SKM-1 (cell line): ENCODE measurements around the gene ENDOG.

ENCODE experiments used
- DNase-seq: peaks from one replicate; lab custom pipeline; 2025; ENCODE audit not compliant: unreplicated experiment; lab: John Stamatoyannopoulos, UW

ENDOG gene

DNA sequence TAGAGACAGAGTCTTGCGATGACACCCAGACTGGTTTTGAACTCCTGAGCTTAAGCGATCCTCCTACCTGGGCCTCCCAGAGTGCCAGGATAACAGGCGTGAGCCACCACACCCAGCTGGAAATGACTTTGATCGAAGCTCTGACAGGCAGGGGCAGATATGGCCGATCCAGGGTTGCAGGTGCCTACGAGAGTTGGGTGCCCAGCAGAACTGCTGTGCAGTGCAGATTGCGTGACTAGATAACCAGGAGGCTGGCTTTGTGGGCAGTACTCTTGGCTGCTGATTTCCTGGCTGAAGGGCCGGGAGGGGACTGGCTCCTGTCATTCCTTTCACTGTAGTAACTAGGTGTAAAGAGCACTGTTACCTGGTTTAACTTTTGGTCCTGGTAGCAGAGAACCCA, 19.4 kb upstream of the ENDOG start:
- no peak for DNase-seq

DNA sequence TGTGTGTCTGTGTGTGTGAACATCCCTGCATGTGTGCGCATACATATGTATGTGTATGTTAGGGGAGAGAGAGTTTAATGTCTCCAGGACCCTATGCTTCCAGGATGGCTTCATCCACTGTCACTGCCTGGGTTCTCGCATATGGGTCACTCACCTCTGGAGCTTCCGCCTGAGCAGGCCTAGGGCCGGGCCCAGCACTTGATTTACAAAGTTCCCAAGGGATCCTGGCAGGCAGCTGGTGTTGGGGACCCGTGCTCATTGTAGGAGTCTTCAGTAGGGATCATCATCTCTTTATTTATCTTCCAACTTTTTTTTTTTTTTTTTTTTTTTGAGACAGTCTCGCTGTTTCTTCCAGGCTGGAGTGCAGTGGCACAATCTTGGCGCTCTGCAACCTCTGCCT, 18.2 kb upstream of the ENDOG start:
- no peak for DNase-seq

GRCh38 chr9:128802482-128802881, 15.8 kb upstream of the ENDOG start:
- DNase-seq, result no peak

DNA sequence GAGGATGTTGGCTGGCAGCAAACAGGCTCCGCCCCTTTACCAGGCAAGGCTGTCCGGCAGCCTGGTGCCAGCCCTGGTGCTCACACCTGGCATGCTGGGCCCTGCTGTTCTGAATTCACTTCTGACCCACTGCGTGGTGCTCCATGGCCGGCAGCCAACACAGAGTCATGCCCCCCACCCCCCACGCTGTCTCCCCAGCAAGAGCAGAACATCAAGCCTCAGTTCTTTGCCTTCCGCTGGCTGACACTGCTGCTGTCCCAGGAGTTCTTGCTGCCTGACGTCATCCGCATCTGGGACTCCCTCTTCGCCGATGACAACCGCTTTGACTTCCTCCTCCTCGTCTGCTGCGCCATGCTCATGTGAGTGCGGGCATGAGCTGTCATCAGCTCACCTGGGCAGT, 12.6 kb upstream of the ENDOG start:
- DNase-seq, result no peak

- no peak for DNase-seq
Observed at GRCh38 chr9:128807827-128808226, 10.5 kb upstream of the ENDOG start.

- no peak for DNase-seq
Observed at GRCh38 chr9:128808543-128808942, 9.8 kb upstream of the ENDOG start.

GRCh38 chr9:128809036-128809599, 9.2 kb upstream of the ENDOG start:
- DNase-seq, result no peak

DNA sequence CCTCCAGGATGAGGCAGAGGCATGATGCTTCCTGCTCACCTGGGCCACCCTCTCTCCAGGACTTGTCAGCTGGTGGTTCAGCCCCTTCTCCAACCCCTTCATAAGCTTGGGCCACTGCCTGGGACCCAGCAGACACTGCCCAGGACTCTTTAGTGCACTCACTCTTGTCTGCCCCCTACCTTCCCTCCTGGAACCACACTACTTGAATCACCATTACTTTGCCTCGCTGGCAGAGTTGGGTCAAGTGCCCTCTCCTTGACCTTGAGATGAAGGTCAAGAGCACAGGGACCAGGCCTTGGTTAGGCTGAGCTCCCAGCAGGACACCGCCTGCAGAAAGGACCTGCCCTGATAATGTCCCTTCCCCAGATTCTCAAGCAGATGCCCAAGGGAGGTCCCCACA, 8.5 kb upstream of the ENDOG start:
- no peak for DNase-seq

DNA sequence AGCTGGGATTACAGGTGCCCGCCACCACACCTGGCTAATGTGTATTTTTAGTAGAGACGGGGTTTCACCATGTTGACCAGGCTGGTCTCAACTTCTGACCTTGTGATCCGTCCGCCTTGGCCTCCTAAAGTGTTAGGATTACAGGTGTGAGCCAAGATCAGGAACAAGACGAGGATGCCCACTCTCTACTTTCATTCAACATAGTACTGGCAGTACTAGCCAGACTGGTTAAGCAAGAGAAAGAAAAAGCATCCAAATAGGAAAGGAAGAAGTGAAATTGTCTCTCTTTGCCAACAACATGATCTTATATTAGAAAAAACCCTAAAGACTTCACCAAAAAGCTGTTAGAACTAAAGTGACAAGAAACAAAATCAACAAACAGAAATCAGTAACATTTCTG, 7.4 kb upstream of the ENDOG start:
- DNase-seq, result no peak

DNA sequence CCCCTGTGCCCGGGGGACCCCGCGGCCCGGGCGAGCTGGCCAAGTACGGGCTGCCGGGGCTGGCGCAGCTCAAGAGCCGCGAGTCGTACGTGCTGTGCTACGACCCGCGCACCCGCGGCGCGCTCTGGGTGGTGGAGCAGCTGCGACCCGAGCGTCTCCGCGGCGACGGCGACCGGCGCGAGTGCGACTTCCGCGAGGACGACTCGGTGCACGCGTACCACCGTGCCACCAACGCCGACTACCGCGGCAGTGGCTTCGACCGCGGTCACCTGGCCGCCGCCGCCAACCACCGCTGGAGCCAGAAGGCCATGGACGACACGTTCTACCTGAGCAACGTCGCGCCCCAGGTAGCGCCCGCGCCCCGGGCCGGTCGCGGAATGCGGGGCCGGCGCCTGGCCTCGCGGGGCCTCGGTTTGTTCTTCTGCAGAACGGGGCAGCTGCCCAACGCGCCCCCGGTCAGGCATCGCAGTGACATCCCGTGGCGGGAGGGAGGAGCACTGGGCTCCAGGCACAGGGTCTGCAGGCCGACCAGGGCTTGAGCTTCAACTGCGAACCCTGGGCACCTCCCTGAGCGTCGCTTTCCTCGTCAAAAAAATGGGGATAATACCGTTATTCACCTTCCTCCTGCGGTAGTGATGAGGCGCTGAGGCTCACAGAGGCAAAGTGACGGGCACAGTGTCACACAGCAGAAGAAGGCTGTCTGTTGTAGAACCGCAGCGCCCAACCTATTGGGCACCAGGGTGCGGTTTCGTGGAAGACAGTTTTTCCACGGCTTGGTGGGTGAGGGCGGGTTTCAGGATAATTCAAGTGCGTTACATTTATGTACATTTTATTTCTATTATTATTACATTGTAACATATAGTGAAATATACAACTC, 777 bp downstream of the ENDOG start:
- no peak for DNase-seq

GRCh38 chr9:128819716-128820664, 1.7 kb downstream of the ENDOG start:
- no peak for DNase-seq

- no peak for DNase-seq
Observed at GRCh38 chr9:128820665-128821583, 2.6 kb downstream of the ENDOG start.

DNA sequence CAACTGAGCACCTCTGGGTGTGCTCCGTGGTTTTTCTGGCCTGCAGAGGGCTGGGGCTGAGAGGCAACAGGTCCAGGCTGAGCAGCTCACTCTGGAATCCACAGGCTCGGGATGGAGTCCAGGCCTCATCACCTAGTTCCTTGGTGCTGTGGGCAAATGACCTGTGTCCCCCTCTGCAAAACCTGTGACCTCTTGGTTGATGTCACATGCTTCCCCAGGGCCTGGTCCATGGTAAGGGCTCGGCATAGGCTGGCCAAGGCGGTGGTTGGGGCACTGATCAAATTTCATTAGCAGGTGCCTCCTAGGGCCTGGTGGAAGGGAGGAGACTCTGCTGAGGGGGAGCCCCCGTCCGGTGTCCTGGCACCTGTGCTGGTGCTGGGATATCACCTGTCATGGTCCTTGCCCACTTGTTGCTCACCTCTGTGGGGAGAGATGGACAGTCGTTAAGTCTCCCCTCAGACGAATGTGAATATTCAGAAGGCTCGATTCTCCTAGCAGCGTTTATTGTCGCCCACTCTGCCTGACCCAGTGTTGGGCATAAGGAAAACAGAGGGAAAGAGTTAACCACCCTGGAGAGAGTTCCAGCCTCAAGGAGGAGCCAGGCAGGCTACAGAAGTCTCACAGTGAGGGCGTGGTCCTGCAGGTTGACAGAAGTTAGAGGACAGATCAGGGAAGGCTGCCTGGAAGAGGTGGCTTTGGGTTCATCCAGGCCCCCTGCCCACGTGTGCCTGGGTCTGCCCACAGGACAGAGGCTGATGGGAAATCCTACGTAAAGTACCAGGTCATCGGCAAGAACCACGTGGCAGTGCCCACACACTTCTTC, 3.5 kb downstream of the ENDOG start:
- DNase-seq, result no peak

DNA sequence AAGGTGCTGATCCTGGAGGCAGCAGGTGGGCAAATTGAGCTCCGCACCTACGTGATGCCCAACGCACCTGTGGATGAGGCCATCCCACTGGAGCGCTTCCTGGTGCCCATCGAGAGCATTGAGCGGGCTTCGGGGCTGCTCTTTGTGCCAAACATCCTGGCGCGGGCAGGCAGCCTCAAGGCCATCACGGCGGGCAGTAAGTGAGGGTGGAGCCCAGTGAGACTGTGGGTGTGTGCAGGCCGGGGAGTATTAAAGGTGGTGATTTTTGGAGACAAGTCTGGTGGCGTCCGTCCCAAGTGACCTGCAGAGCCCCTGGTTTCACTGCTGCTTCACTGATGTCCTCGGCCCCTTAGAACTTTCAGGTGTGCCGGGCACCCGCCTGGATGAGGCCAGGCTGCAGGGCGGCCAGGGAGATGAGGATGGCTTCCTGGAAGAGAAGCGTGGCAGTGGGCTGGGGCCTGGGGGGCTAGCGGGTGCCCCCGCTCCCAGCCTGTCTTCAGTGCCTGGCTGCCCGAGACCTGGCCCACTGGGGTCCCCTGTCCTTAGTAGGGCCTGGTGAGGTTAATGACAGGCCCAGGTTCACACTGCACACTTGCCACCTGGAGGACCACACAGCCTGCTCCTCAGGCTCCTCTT, 4.2 kb downstream of the ENDOG start:
- no peak for DNase-seq

GRCh38 chr9:128823362-128823902, 5.1 kb downstream of the ENDOG start:
- no peak for DNase-seq

GRCh38 chr9:128823903-128824406, 5.7 kb downstream of the ENDOG start:
- DNase-seq, result no peak

DNA sequence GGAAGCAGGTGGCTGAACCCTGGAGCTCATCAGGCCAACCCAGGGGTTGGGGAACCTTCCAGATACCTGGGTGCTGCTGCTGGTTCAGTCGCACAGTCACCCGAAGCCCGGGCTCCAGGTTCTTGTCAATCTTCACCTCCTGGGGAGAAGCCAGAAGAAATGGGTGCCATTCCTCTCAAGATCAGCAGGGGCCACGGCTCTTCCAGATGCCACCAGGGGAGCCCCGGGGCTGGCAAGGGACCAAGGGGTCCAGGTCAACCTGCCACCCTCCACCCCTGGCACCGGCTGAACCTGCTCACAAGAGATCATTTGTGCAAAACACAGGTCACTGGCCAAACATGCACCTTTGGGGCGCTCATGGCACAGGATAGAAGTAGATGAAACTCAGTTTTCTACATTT, 6.6 kb downstream of the ENDOG start:
- no peak for DNase-seq

DNA sequence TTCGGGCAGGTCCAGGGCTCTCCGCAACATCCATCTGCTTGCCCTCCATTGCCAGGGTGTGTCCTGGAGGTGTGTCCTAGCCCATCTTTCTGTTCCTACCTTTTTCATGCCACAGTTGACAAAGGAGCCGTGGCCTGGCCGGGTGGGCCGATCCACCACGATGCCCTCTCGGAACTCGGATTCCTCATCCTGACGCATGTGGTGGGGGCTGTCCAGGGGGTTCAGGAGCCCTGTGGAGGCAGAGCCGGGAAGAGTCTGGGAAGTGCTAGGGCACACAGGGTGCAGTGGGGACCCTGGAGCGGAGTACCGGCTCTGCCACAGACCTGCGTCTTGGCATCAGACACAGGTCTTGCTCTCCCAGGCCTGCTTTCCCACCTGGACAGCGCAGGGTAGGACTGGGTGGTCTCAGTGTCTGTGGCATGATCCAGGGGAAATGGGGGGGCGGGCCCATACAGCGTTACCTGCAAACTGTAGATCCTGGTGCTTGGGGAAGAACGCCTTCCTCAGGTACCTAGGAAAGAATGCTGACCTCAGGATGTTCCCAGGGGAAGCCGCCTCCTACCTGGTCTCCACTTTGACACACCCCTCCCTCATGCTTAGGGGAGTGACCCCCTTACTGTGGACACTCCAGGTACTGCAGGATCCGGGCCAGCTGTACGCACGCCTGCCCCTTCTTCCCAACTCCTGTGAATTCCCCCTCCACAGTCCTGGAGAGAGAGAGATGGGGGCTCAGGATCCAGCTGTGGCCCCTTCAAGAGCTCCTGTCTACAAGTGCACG, 7.8 kb downstream of the ENDOG start:
- no peak for DNase-seq
